Measurements from ENCODE around the gene RAB9B. TPM values are rescaled to one million over a fixed set of nuclear protein-coding genes. Genes with fewer than 3 reads are reported as not detected.

Gene RAB9B
- total RNA-seq, 1 experiment from 2014 or later: 0.05 TPM

DNA sequence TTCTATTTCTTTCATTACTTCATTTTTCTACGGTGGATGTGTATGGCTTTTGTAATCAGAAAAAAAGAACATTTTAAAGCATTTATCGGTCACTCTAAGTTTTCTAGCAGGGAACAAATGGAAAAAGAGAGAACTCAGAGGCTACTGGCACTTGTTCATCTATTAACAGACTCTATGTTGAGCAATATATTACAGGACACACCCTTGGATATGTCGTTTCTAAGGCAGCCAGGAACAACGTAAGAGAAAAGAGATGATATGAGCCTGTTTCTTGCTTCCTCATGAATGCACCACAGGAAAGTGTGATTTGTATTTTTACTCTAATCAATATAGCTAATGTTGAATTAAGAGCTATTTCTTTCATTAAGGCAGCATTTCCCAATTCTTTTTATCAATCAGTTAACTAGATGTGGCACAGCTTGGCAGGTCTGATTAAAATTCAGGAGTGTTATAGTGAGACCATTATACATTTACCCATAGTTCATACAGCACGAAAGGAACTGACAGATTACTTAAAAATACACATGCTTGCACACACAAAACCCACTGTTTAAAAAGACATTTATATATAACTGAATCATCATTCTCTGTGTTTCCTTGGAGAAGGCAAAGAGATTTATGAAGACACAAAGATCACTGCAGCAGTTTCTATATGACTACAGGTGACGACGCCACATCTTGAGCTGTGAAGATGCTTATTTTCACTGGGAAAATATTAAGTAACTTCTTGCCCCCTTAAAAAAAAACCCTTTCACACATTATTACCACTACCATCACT is 13.0 kb downstream of the RAB9B start:
- TF ChIP-seq RAD21 (IDR thresholded peaks at IDR 0.05; ENCODE audit: low read depth): no peak
- TF ChIP-seq YY1 (IDR thresholded peaks at IDR 0.05; ENCODE audit: extremely low read depth, insufficient replicate concordance, low read depth, low read length): no peak
- TF ChIP-seq EGR1 (IDR thresholded peaks at IDR 0.05; ENCODE audit: low read depth): no peak
- no peak for TF ChIP-seq POLR2AphosphoS5 (IDR thresholded peaks at IDR 0.05; ENCODE audit: low read depth, low read length)
- no peak for TF ChIP-seq POLR2A (IDR thresholded peaks at IDR 0.05; ENCODE audit: borderline replicate concordance, extremely low read depth, insufficient read depth, insufficient read length)
- TF ChIP-seq JUND (IDR thresholded peaks at IDR 0.05): no peak
- TF ChIP-seq EZH2phosphoT487 (IDR thresholded peaks at IDR 0.05; ENCODE audit: borderline replicate concordance): no peak
- no peak for TF ChIP-seq ZBTB33 (IDR thresholded peaks at IDR 0.05; ENCODE audit: extremely low read depth, insufficient replicate concordance, low read length)
- no peak for TF ChIP-seq ELF1 (IDR thresholded peaks at IDR 0.05; ENCODE audit: borderline replicate concordance, low read depth)
- no peak for TF ChIP-seq SP1 (IDR thresholded peaks at IDR 0.05; ENCODE audit: low read depth)
- TF ChIP-seq CTCF (IDR thresholded peaks at IDR 0.05 in 2 of 3, conservative IDR thresholded peaks at IDR 0.05 in 1 of 3; ENCODE audit: borderline replicate concordance in 1 of 3, insufficient read depth in 1 of 3, low read depth in 2 of 3, low read length in 2 of 3): no peak
- TF ChIP-seq EZH2 (IDR thresholded peaks at IDR 0.05): no peak
- Histone ChIP-seq H3K9me3 (ENCODE audit: control insufficient read depth in 1 of 2, insufficient read depth in 1 of 2, low read depth in 1 of 2, low read length in 2 of 2) (no peaks in the 10 kb centered on the region), H3K9me2 (ENCODE audit: insufficient read depth) (no peaks in the 10 kb centered on the region), H3K27ac (ENCODE audit: low read depth, low read length) (no peak overlapping the region), H3K4me2 (ENCODE audit: low read length) (no peak overlapping the region), H3K36me3 (ENCODE audit: control insufficient read depth in 1 of 2, insufficient read depth in 2 of 2, low read length in 2 of 2) (no peaks in the 10 kb centered on the region), H3K27me3 (ENCODE audit: insufficient read depth, low read length) (no peaks in the 10 kb centered on the region), H3K4me3 (replicated peaks in 1 of 2; ENCODE audit: low read depth in 1 of 2, low read length in 2 of 2) (no peak overlapping the region), H2AFZ (ENCODE audit: low read depth, low read length, poor library complexity, severe bottlenecking) (no peak overlapping the region), H3K9ac (ENCODE audit: low read length) (no peak overlapping the region), H4K20me1 (ENCODE audit: insufficient read depth) (no peaks in the 10 kb centered on the region), H3K79me2 (ENCODE audit: insufficient read depth, low read length) (no peaks in the 10 kb centered on the region), H3K4me1 (ENCODE audit: control insufficient read depth in 1 of 2, insufficient read depth in 2 of 2, low read length in 2 of 2) (no peaks in the 10 kb centered on the region)
- DNase-seq (ENCODE audit: low read depth, low spot score) (no peak), ATAC-seq (no peak)
- RAD21 ChIA-PET (ENCODE audit: low non-redundant PET in 1 of 2, low total read pairs in 2 of 2, uncharacterized antibody in 2 of 2, unreplicated experiment in 2 of 2): no interaction called here
- intact Hi-C loops (cut with micrococcal nuclease): no loop called here
- BruUV-seq (replicated peaks): no TSS peak
- CTCF ChIA-PET: interaction anchor here (1.7 kb wide), 1 partner anchor 286 kb away, joined by 6 read pairs; no protein-coding TSS in a partner anchor
- POLR2A ChIA-PET: no interaction called here

Measured in HCT116 (cell line).